Effector CD8-positive, alpha-beta T cell (primary cell): ENCODE results near the gene TMUB1.

Experiments used
- DNase-seq: peaks from one replicate; lab custom pipeline; 2025; lab: John Stamatoyannopoulos, UW
- total RNA-seq, 4 experiments: gene quantifications; one replicate each; lab custom pipeline; 2026; lab: John Stamatoyannopoulos, UW

The TMUB1 gene, protein sequence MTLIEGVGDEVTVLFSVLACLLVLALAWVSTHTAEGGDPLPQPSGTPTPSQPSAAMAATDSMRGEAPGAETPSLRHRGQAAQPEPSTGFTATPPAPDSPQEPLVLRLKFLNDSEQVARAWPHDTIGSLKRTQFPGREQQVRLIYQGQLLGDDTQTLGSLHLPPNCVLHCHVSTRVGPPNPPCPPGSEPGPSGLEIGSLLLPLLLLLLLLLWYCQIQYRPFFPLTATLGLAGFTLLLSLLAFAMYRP
- 33.3 to 47.7 (median 40.9) reads per million in 4 experiments for total RNA-seq

DNA sequence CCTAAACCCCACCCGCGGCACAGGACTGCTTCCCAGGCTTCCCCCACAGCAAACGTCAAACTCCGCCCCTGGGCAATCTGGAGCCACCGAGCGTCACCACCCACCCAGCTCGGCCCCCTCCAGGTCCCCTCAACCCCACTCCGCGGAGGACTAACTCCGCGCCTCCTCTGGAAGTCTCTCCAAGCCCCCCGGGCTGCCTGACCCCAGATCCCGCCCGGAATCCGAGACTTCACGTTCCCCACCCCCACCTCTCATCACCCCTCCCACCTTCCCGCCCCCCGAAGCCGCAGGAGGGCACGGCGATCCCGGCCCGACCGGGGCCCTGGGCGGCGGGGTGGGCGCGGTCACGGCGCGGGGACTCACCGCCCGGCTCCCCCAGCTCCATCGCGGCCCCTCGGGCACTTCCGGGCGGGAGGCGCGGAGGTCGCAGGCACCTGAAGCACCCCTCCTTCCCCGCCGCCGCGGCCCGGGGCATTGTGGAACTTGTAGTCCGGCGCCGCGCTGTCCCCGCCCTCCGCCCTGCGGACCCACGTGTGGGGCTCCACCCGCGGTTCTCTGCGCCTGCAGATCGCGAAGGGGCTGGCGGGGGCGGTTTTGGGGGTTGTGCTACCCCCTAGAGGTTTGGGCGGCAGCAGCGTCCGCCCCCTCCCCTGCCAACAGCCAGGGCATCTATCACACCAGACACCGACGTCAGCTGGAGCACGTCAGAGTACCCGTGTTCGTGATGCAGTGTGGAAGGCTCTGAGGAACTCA, at the start of gene TMUB1:
Gene TMUB1, minus strand, starts transcription at position 423 of the 753 bp plus-strand sequence. CDS start 930 bp downstream, outside the sequence.
- peak; percentile 82 for DNase-seq

DNA sequence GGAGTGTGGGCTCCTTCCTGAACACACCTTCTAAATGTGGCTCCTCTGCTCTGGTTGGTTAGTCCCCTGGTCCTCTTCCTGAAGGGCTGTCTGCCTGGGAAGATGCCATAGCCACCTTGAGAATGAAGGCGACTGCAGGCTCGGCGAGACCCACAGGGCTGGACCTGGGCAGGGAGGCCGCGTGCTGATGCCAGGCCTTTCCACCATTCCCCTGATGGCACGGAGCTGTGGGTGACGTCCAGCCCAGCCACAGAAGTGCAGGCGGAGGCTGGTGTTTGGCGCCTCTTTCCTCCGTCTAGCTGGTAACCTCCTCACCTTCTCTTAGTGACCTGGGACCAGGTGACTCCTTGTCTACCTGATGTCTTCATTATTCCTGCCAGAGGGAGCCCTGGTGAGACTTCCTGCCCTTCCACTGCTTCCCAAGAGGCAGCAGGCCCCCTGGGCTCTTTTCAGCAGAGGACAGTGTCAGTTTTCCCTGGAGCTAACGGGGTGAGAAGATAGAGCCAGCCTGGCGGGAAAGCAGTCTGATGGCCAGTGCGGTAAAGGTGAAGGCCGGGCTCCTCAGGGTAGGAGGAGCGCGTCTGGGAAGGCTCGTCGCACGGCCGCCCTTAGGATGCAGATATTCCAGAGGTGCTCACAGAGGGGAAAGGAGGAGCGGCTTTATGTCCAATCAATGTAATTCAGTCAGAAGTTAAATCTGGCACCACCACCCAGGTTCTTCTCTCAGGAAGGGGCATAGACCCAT, 49.3 kb upstream of the TMUB1 start:
- DNase-seq, result no peak

DNA sequence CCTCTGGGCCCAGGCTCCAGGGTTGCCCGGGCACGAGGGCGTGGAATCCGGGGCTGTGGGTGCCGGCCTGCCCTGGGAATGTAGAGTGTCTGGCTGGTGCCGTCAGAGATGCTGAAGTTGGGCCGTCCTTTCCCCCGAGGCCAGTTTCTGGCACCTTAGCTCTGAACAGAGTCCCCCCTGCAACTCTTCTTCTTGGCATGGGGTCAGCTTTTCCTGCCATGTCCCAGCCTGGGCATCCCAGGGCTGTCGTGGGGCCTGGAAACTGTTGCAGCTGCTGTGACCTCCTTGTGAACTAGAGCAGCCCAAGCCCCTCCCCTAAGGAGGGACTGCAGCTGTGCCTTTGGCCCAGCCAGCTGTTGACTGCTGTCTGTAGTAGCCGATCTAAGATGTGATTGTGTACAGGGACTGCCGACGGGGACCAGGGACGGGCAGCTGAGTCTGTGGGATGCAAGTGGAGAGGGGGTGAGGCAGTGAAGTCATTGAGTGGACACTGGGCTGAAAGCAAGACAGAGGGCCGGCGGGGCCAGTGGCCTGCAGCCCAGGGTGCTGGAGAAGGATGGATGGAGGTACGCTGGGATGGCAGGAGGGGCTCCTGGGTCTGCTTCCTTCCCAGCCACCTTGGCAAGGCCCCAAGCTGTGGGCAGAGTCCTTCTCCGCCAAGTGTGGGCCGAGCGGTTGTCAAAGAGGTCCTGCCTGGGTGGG, 48.5 kb upstream of the TMUB1 start:
- DNase-seq, result no peak

DNA sequence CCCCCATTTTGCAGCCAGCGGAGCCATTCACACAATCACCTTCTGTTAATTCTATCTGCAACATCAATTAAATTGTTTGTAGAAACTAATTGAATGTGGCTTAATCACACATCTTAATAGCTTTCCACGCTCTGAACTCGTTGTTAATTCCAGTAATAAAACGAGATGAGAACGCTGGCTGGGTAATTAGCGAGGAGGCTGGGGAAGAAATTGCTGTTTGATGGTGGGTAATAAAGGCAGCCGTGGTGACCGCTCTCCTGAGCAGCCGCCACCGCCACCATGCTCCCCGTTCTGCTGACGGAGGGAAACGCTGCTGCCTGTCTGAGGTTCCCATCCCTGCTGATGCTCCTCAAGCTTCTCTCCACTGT, 47.9 kb upstream of the TMUB1 start:
- no peak for DNase-seq

DNA sequence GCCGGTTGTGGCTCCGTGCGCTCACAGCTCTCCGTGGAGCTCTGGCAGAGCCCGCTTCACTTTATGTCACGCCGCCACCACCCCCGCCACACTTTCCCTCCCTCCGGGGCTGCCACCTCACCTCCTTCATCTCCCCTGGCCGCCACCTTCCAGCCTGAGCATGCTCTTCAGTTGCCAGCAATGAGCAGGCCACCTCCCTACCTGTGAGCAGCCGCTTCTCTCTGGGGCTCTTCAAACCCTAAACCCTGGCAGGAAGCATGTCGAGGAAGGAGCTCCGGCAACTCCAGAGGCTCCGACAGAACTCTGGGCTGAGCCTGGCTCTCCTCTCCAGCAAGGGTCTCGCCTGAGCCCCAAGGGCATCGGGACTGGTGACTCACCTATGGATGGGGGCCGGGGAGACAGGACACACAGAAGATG, 47.5 kb upstream of the TMUB1 start:
- DNase-seq, result no peak

DNA sequence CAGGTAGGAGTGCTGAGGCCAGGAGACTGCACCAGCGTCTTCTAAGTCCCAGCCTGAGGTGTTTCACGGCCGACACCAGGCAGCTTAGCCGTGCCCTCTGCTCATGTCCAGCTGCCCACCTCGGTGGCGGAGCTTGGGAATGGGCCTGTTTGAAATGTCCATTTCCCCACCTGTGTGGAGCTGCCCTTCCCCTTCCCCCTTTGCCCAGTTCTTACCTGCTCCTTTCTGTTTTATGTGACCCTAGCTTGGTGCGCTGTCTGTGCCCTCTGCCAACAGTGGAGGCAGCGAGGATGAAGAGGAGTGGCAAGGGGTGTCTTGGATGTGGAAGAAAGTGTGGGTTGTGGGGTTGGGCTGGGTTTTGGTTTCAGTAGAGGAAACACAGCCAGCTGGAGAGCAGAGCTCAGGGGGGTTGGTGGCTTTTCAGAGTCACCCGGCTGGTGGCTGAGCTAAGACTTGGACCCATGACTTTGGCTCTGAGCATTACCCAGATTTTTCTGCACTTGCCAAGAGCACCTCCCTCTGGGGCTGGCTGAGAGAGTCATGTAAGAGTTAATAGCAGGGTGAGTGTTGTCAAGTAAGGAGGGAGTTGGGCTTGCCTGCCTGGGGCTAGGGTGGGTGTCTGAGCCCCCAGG, 46.8 kb upstream of the TMUB1 start:
- no peak for DNase-seq

DNA sequence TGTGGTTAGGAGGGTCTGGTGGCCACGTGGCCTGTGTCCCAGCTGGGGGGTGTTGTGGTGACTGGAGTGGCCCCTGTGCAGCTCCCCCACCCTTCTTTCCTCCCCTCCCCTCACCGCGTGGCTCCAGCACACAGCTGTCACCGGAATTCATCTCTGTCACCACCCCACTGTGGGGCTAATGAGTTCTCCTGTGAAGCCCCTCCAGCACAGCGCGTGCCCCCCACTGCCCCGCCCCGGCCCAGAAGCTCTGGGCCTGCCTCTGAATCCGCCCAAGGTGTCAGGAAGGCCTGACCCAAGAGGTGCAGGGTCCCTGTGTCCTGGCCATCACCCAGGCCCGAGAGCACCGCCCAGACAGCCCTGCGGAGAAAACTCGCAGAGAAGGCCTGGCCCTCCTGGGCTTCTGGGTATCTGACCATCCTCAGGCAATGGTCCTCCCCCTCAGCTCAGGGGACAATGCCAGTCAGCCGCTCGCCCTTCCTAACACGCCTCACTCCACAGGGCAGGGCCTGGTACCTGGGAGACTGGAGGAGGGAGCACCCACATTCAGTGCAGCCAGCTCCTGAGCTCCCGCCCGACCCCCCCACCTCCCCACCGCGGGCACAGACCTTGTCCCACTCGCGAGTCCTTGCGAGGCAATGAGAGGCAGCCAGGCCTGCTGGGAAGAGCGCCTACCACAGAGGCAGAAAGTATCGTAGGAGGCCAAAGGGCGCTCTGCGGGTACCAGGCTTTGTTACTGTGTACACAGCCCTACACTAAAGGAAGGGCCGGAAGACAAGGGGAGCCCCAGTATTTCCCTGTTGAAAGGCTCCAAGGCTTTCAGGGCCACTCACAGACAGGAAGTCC, 46.0 kb upstream of the TMUB1 start:
- no peak for DNase-seq

DNA sequence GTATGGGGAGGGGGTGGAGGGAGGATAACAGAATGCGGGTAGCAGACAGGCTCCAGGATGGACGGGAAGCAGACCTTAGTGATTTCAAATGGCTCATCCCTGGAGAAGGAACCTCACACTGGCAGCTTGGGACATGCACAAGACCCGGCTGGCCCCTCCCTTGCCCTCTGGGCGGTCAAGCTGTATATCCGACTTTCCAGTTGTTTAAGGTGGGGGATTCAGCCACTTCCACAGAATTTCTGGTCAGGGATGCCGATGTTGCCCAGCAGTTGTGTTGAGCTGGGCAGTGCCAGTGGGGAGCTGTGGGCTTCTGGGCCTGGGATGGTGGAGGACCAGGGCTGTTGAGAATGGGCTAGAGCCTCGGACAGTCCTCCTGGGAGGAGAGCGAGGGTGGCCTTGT, 45.4 kb upstream of the TMUB1 start:
- no peak for DNase-seq

DNA sequence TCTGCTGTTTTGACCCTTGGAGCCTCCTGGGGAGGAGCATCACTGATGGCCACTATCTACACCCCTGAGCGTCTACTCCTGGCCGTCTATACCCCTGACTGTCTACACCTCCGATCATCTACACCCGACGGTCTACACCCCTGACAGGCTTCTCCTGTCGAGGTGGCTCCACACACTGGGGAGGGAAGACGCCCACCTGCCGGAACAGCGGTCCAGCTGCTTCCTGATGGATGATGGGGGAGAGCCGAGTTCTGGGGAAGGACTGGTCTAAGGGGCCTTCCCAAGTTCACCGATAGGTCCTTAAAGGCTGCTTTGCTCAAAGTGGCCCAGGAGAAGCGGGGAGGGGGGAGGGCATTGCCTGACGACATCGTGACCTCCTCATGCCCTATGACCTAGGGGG, 44.9 kb upstream of the TMUB1 start:
- DNase-seq, result no peak

DNA sequence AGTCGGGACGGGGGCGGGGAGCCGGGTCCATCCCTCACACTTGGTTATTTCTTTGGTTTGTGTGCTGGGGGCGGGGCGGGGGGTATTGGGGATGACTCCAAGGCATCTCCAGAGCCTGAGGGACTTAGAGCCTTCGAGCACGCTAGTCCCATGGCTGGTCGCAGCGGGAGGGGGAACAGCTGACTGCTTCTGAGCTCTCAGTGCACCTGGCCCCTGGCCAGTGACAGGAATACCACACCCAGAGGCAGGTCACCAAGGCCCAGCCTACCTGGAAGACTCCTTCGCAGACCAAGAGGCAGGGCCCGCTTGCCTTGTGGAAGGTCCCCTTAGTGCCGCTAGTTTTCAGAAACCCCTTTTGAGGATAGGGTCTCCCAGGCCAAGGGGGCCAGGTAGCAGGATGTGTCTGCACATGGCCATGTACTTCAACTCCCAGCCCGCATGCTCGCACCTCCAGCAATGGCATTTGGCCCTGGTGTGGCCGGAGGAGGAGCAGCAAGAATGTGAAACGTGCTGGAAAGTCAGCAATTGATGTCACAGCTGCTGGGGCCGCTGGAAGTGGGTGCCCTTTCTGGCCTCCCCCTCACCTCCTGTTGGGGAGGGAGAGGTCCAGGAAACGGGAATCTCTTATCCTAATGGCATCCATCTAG, 43.3 kb upstream of the TMUB1 start:
- no peak for DNase-seq

DNA sequence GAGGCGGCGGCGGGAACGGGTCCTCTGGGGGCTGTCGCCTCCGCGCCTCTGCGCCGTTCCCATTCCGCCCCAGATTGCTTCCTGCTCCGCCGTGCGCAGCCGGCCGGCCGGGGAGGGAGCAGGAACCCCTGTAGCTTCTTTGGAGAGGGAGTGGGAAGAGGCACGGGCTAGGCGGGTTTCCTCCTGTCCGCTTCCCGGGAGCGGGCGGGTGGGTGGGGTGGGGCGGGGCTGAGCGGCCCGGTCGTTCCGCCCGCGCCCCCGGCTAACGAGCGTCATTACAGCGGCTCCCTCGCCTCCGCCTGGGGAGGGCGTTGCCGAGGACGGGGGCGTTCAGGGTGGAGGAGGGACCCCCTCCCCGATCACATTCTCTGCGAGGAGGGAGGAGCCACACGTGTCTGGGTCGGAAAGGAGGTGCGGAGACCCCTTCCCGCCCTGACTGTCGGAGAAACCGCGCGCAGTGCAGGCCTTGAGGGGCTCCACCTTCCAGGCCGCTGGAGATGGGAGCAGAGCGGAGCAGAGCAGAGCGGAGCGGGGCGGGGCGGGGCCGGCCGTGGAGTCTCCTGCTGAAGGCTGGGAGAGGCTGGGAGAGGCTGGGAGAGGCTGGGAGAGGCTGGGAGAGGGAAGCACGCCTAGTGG, 42.7 kb upstream of the TMUB1 start:
- no peak for DNase-seq

DNA sequence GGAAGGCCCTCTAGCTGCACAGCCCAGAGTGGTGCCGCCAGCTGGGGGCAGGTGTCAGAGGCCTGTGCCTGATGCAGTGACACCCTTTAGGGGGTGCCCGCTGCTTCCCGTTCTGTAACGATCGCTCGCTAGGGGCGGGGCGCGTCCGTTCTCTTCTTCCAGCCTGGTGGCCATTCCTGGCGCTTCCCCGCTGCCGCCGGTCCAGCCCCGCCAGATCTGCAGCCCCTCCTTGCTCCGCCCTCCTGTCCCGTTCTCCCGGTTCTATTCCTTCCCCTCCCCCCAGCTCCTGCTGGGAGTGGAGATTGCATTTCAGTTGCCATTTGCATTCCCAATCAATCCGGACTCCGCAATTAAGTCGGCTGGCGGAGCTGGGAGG, 42.2 kb upstream of the TMUB1 start:
- no peak for DNase-seq

DNA sequence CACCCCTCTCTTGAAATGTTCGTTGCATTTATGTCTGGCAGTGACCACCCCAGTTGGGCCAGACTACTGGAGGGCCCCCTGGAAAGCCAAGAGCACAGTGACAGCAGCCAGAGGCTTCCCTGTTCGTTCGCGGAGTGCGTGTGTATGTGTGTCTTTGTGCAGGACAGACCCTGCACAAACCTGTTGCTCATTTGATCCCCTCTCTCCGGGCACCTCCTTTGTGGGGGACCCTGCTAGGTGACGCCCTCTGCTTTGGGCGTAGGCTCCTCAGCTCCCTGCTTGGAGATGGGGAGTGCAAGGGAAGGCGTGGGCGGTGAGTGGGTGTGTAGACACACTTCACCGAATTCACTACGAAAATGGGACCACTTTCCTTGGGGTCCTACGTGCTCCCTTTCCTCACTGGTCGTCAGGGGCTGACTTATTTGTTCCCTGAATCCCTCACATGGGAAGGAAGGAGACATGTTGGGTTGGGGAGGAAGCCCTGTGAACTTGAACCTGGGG, 41.7 kb upstream of the TMUB1 start:
- DNase-seq, result no peak

DNA sequence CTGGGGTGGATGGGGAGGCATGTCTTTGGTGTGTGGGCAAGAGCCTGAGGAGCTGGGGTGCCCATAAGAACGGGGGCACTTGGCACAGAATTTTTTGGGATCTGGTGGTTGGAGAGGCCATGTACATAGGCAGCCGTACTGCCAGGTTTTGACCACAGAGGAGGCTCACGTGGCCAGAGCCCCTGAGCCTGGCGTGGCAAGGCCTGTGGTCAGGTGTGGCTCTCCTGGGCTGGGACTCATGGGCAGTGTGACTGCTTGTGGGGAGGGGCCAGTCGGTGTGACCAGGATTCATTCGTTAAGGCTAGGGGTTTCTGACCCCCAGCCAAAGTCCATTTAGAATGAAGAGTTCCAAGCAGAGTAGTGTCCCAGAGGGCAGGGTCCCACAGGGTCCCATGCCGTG, 41.2 kb upstream of the TMUB1 start:
- DNase-seq, result no peak

DNA sequence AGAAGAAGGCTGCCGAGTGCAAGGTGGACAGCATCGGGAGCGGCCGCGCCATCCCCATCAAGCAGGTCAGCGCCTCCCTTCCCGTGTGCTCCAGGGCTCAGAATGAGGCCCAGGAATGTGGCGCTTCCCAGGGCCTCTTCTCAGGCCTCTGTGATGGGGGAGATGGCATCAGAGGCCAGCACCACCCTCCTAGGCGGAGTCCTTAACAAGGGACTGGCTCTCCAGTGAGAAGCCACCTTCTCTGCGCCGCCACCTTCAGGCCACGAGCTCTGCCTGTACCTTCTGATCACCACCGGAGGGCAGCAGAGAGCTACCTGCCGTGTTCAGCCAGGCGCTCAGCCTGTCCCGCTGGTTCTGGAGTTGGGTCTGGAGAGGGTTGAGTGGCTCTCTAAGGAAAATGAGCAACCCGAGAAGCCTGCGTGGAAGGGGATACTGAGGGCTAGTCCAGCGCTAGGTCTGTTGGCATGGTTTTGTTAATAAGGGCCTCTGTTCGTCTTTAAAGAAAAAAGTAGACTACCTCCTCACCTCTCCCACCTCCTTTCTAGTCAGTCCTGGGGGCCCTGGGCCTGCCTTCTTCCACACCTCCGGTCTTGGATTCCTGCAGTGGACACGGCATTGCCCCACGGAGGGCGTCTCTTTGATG, 40.6 kb upstream of the TMUB1 start:
- DNase-seq, result peak; percentile 70

DNA sequence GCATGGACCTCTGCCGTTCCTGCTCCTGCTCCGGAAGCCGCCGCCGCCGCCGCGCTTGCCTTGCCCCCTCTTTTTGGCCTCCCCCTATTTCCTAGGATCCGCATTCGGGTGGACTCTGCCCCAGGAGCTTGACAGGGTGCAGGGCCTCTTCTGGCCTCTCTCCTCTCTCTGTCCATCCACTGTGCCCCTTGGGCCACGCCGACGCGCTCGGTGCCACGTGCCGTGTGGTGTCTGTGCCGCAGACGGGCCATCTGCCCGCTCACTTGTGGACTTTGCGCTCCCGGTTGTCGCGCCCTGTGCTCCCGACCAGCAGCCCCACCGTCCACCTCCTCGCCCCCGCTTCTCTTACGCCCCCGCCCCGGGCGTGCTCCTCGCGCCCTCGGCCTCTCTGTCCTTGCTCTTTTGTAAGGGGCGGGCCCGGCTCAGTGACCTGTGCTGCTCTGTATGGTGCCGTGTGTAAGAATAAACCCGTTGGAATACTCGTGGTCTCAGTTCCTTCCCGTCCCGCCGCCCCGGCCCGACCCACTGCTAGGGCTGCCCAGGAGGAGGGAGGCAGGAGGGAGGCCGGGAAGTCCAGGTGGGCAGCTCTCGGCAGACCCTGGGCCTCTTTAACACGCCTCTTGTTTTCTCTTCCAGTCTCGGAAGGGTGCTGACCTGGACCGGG, 40.0 kb upstream of the TMUB1 start:
- no peak for DNase-seq

DNA sequence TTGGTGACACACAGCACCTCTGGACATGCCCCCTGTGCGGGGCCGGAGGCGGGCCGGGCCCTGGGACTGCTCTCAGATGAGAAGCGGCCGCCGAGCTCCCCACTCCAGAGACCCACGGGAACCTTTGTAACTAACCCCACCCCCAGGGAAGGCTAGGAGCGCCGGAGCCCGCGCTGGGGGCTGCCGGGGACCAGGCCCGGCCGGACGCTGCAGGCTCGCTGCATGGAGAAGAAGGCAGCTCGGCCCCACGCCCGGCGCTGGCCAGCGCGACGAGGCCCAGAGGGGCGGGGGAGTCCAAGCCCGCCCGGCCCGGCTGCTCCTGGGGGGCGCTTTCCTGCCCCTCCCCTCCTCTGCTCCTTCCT, 39.5 kb upstream of the TMUB1 start:
- DNase-seq, result no peak

DNA sequence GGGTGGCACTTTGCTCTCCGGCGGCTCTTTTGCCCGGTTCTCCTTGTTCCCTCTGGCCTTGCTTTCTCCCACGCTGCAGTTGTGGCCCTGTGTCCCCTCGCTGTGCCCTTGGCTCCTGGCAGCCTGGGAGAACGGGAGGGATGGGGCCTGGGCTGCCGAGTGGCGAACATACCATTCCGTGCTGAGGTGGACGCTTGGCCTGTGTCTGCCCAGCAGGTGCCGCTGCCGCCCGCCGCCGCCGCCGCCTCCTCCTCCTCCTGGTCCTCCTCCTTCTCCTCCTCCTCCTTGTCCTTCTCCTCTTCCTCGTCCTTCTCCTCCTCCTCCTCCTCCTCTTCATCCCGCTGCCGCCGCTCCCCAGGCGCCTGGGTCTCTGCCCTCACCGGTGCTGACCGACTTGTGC, 39.0 kb upstream of the TMUB1 start:
- DNase-seq, result no peak
